GM12874 (cell line): ENCODE measurements around the gene UNC79.

Experiments used
- TF ChIP-seq, protein P1 (sequence below): IDR thresholded peaks from 2 replicates; pipeline ENCODE4 v1.5.1; 2011; ENCODE audit warnings: low read depth, mild to moderate bottlenecking, control low read depth, low read length, moderate library complexity; ENCODE audit not compliant: insufficient read depth

UNC79 gene

DNA sequence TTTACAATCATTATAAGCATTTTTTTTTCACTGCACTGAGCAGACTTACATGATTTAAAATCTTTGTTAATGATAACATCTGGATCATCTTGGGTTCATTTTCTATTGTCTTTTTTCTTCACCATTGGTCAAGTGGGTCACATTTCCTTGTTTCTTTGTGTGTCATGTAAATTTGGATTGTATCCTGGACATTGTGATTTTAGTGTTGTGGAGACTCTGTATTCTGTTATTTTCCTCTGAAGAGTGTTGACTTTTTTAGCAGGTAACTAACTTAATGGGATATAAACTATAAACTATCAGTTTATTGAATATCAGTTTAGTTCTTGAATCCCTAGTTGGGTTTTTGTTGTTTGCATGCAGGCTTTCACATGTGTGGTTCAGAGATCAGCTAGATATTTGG, 4.0 kb upstream of the UNC79 start:
- TF ChIP-seq, protein P1, sequence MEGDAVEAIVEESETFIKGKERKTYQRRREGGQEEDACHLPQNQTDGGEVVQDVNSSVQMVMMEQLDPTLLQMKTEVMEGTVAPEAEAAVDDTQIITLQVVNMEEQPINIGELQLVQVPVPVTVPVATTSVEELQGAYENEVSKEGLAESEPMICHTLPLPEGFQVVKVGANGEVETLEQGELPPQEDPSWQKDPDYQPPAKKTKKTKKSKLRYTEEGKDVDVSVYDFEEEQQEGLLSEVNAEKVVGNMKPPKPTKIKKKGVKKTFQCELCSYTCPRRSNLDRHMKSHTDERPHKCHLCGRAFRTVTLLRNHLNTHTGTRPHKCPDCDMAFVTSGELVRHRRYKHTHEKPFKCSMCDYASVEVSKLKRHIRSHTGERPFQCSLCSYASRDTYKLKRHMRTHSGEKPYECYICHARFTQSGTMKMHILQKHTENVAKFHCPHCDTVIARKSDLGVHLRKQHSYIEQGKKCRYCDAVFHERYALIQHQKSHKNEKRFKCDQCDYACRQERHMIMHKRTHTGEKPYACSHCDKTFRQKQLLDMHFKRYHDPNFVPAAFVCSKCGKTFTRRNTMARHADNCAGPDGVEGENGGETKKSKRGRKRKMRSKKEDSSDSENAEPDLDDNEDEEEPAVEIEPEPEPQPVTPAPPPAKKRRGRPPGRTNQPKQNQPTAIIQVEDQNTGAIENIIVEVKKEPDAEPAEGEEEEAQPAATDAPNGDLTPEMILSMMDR, result no peak

DNA sequence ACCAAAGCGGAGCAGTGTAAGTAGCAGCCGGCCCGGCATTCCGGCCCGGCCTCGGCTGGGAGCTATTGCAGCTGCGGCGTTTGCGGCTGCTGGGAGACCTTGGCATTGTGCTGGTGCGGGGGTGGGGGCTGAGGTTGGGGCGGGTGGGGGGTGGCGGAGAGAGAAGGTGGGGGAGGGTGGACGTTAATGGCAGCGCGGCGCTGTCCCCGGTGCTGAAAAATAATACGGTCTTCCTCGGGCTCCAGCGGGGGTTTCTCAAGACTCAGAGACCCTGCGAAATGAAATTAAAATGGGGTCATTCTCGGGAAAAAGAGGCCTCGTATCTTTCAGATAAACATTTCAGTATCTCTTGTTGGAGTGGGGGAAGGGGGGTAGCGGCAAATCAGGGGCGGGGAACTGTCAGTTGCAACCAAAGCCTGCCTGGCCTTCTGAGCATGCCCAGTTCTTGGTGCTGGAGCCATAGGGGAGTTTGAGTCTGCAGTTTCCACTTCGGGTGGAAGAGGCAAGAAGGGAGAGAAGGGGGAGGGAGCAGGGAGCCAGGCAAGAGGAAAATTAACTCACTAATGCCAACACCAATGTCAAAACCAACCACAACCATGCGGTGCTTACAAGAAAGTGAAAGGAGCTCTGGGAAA, 414 bp downstream of the UNC79 start:
- TF ChIP-seq, protein P1, result no peak

DNA sequence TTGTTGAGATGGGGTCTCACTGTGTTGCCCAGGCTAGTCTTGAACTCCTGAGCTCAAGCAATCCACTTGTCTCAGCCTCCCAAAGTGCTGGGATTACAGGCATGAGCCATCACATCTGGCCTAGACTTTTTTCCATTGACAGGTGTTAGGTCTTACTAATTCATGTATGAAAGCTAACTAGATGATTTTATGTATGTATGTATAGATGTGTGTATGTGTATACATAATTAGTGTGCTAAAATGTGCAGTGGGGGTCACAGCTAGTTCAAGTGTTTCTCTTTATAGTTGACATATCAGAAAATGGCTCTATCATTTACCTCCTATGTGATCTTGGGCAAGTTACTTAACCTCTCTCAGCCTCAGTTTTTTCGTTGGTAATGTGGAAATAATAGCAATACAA, 23.5 kb downstream of the UNC79 start:
- TF ChIP-seq, protein P1, result no peak

DNA sequence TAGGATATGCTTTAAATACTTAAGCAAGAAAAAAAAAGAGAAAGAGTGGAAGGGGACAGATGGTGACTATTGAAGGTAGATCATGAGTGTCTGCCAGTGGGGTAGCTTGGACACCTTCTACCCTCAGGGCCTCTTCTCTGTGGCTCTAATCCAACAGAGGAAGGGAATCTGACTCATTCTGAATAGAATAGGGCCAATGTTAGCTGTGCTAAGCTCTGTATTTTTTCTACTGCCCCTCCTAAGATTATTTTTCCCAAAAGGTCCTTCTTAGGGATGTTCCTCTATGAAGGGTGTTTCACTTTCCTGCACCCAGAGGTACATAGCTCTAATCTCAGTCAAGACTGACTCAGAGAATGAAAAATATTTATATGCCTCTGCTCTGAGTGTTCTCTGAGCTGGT, 25.6 kb downstream of the UNC79 start:
- TF ChIP-seq, protein P1, result no peak

DNA sequence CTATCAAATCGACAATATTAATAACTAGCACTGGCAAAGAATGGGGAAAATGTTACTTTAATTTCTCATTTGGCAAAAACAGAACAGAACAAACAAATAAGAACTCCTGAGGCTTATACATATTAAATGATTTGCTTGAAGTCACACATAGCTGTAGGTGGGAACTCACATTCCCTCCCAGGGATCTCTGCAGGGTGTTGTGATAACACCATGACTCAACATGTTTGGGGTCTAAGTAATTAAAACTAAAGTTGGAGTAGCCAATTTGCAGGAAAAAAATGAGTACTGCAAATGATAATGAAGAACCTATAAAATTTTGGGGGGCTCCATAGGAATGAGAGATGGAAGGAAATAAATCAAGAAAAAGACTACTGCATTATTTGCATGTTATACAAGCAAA, 27.5 kb downstream of the UNC79 start:
- TF ChIP-seq, protein P1, result no peak

DNA sequence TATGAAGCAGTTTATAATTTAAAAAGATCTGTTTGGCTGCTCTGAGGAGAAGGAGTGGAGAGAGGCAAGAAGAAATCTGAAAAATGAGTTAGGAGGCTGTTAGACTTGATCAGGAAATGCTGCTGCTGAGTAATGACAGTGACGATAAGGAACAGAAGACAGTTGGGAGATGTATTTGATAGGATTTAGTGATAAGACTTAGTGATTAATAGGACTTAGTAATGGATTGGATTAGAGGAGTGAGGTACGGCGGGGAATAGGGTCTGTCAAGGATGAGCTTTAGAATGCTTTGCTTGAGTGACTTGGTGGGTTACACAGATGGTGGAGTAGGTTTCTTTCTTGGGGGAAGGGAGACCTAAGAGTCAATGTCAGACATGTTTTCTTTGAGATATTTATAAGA, 31.7 kb downstream of the UNC79 start:
- TF ChIP-seq, protein P1, result no peak

DNA sequence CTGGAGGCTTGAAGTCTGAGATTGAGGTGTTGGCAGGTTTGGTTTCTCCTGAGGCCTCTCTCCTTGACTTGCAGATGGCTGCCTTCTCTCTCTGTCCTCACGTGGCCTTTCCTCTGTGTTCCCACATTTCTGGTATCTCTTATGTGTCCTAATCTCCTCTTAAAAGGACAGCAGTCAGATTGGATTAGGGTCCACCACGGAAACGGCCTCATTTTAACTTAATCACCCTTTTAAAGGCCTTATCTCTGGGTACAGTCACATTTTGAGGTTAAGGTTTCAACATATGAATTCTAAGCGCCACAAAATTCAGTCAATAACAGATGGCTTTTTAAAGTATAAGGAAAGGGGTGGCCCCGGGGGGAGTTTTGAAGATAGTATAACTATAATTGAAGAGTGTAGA, 33.5 kb downstream of the UNC79 start:
- TF ChIP-seq, protein P1, result no peak
